ENCODE data around the gene TH. TPM values are rescaled to one million over a fixed set of nuclear protein-coding genes. Genes with fewer than 3 reads are reported as not detected.

The TH gene
- total RNA-seq, 2 donors from 2014 or later = not detected

- no peaks in the 10 kb centered on the region for H3K36me3 ChIP-seq
- H3K4me3 ChIP-seq = no peak overlapping the region
- H3K9me3 ChIP-seq = no peaks in the 10 kb centered on the region
- TF ChIP-seq CTCF (IDR thresholded peaks at IDR 0.05) = no peak
- H3K27ac ChIP-seq = no peak overlapping the region
- H3K4me1 ChIP-seq (ENCODE audit: control insufficient read depth in 1 of 2, low read depth in 2 of 2) = peaks cover 0 to 1% of the 10 kb centered on the region in 2 donors
- H3K27me3 ChIP-seq (replicated peaks; ENCODE audit: insufficient read depth) = no peaks in the 10 kb centered on the region
- DNase-seq (ENCODE audit: low spot score) = no peak
- ATAC-seq (ENCODE audit: insufficient number of reproducible peaks, low FRiP score, low read depth) = no peak
These were observed 40.0 kb downstream of the TH start for GRCh38 chr11:2131371-2132236.

GRCh38 chr11:2130881-2131352 lies 40.7 kb downstream of the TH start:
- no peak overlapping the region for H3K4me3 ChIP-seq
- no peak for DNase-seq (ENCODE audit: low spot score)
- ATAC-seq (ENCODE audit: insufficient number of reproducible peaks, low FRiP score, low read depth) = no peak
- H3K27ac ChIP-seq = no peak overlapping the region
- H3K27me3 ChIP-seq (replicated peaks; ENCODE audit: insufficient read depth) = no peaks in the 10 kb centered on the region
- no peak for TF ChIP-seq CTCF (IDR thresholded peaks at IDR 0.05)
- H3K9me3 ChIP-seq = no peaks in the 10 kb centered on the region
- no peaks in the 10 kb centered on the region for H3K4me1 ChIP-seq (ENCODE audit: control insufficient read depth in 1 of 2, low read depth in 2 of 2)
- no peaks in the 10 kb centered on the region for H3K36me3 ChIP-seq

- no peaks in the 10 kb centered on the region for H3K4me1 ChIP-seq (ENCODE audit: control insufficient read depth in 1 of 2, low read depth in 2 of 2)
- no peaks in the 10 kb centered on the region for H3K27me3 ChIP-seq (replicated peaks; ENCODE audit: insufficient read depth)
- no peaks in the 10 kb centered on the region for H3K9me3 ChIP-seq
- ATAC-seq (ENCODE audit: insufficient number of reproducible peaks, low FRiP score, low read depth) (no peak), DNase-seq (ENCODE audit: low spot score) (no peak)
- TF ChIP-seq CTCF (IDR thresholded peaks at IDR 0.05) = no peak
- no peaks in the 10 kb centered on the region for H3K36me3 ChIP-seq
- H3K4me3 ChIP-seq = no peak overlapping the region
- no peak overlapping the region for H3K27ac ChIP-seq
These were observed 41.8 kb downstream of the TH start for GRCh38 chr11:2129699-2130366.

- no peaks in the 10 kb centered on the region for H3K9me3 ChIP-seq
- H3K4me1 ChIP-seq (ENCODE audit: control insufficient read depth in 1 of 2, low read depth in 2 of 2) = no peaks in the 10 kb centered on the region
- ATAC-seq (ENCODE audit: insufficient number of reproducible peaks, low FRiP score, low read depth) (no peak), DNase-seq (ENCODE audit: low spot score) (no peak)
- H3K4me3 ChIP-seq = no peak overlapping the region
- TF ChIP-seq CTCF (IDR thresholded peaks at IDR 0.05) = no peak
- no peaks in the 10 kb centered on the region for H3K36me3 ChIP-seq
- no peak overlapping the region for H3K27ac ChIP-seq
- H3K27me3 ChIP-seq (replicated peaks; ENCODE audit: insufficient read depth) = no peaks in the 10 kb centered on the region
These were observed 42.3 kb downstream of the TH start for GRCh38 chr11:2129308-2129698.

- no peak for TF ChIP-seq CTCF (IDR thresholded peaks at IDR 0.05)
- ATAC-seq (ENCODE audit: insufficient number of reproducible peaks, low FRiP score, low read depth) = no peak
These were observed 42.9 kb downstream of the TH start for GRCh38 chr11:2128511-2129307.

More at GRCh38 chr11:2128511-2129307, 42.9 kb downstream of the TH start:
- H3K9me3 ChIP-seq = no peaks in the 10 kb centered on the region
- H3K27ac ChIP-seq = no peak overlapping the region
- no peaks in the 10 kb centered on the region for H3K4me1 ChIP-seq (ENCODE audit: control insufficient read depth in 1 of 2, low read depth in 2 of 2)
- no peaks in the 10 kb centered on the region for H3K27me3 ChIP-seq (replicated peaks; ENCODE audit: insufficient read depth)
- H3K4me3 ChIP-seq = no peak overlapping the region
- no peak for DNase-seq (ENCODE audit: low spot score)
- H3K36me3 ChIP-seq = no peaks in the 10 kb centered on the region

Data from thoracic aorta (tissue), 2 donors.